ENCODE results near the gene MXI1.

DNA sequence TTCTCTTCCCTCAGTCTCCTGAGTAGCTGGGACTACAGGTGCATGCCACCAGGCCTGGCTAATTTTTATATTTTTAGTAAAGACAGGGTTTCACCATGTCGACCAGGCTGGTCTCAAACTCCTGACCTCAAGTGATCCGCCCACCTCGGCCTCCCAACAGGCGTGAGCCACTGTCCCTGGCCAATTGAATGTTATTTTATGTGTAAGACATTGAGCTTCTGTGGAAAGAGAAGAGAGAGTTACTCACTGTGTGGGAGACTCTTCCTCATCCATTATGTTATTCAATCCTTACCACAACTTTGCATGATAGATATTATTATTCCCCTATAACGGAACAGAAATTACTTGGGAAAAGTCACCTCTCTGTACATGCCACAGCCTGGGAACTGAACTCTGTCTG, 32.6 kb upstream of the MXI1 start:
- TF ChIP-seq POLR2A (IDR thresholded peaks at IDR 0.05; ENCODE audit: low read depth, low read length) = no peak
- no peak for TF ChIP-seq CTCF (conservative IDR thresholded peaks at IDR 0.05; ENCODE audit: low read depth, low read length)
- no peak for TF ChIP-seq SMC3 (IDR thresholded peaks at IDR 0.05; ENCODE audit: low read depth, low read length)
- TF ChIP-seq USF2 (IDR thresholded peaks at IDR 0.05; ENCODE audit: low read depth, low read length) = no peak
- TF ChIP-seq RAD21 (IDR thresholded peaks at IDR 0.05; ENCODE audit: low read length) = no peak
- TF ChIP-seq NFE2L2 (IDR thresholded peaks at IDR 0.05; ENCODE audit: low read depth, low read length) = no peak
- no peak for TF ChIP-seq BHLHE40 (IDR thresholded peaks at IDR 0.05; ENCODE audit: low read depth, low read length)
